Heart left ventricle (tissue), 13 donors: ENCODE measurements around the gene SPOCK2.

Experiments used
- CTCF ChIP-seq, 12 donors: fragments of 200-600 bp; sonication (generic) in 4 of 12; IDR thresholded peaks; one replicate each; pipeline versions ENCODE4 v1.5.0 to v1.8.0; 2018 to 2022; ENCODE audit warnings: antibody characterized with exemption in 12 of 12, mild to moderate bottlenecking in 5 of 12
- POLR2A ChIP-seq, 2 donors: fragments of 450-650 bp; IDR thresholded peaks; one replicate each; pipeline ENCODE4 v1.6.1; 2017; ENCODE audit warnings: antibody characterized with exemption in 2 of 2, mild to moderate bottlenecking in 2 of 2, moderate library complexity in 2 of 2
- donor health status: ischemic (EF 13 %, LVEDD 7.1; RV severe dilation, severe dysfunction).
- donor health status: DM: no; HTN: yes; CAD: no.
- donor health status: DM: no; HTN: no; CAD: no.
- donor health status: ischemic (EF 25% LVEDD 6.9; RV normal size, moderate dysfunction).
- donor health status: ischemic (EF 25% LVEDD 5.7; RV mildly dilated, moderate dysfunction).
- donor health status: ischemic (EF 35%, LVEDD 5.7; RV mildly dilated, moderate dysfunction).
- donor health status: nonischemic (EF 11% LVEDD 7.7; RV severe dilation, severe dysfunction).
- donor health status: DM: yes; HTN: yes; CAD: no.
- donor health status: PGD.
- donor health status: ischemic (EF 29% LVEDD 5.4; RV normal size, mild dysfunction).
- donor health status: nonischemic (EF 23%, LVEDD 6.1; RV moderate dilation, normal function).

GRCh38 chr10:72020914-72021809 is 67.2 kb downstream of the SPOCK2 start:
- TF ChIP-seq CTCF (IDR thresholded peaks at IDR 0.05) (no peak), POLR2A (IDR thresholded peaks at IDR 0.05) (no peak)
